ENCODE data around the gene RADIL.

DNA sequence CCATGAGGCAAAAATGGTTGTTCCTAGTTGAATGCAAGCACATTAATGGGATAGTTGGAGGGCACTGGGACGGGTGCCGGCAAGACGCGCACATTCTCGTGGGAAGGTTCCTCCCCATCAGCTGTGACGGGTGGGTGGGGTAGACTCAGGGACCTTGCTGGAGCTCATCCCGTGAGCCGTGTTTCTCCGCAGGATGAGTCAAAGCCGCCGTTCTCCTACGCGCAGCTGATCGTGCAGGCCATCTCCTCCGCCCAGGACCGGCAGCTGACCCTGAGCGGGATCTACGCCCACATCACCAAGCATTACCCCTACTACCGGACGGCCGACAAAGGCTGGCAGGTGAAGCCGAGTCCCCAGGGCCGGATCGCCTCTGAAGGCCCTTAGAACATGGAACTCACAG is 128.5 kb downstream of the RADIL start:
- TF ChIP-seq USF1 (CRISPR knock-in tag; IDR thresholded peaks at IDR 0.05) (no peak), FOS (IDR thresholded peaks at IDR 0.05; ENCODE audit: extremely low read depth, insufficient read length) (no peak), ETV6 (IDR thresholded peaks at IDR 0.05; ENCODE audit: borderline replicate concordance in 1 of 2, low read depth in 2 of 2, low read length in 1 of 2) (no peak), ETV6 (CRISPR knock-in tag; IDR thresholded peaks at IDR 0.05; ENCODE audit: borderline replicate concordance) (no peak), ZBTB7A (IDR thresholded peaks at IDR 0.05; ENCODE audit: borderline replicate concordance, control insufficient read depth, low read depth, low read length) (no peak)
- TF ChIP-seq, protein P1, sequence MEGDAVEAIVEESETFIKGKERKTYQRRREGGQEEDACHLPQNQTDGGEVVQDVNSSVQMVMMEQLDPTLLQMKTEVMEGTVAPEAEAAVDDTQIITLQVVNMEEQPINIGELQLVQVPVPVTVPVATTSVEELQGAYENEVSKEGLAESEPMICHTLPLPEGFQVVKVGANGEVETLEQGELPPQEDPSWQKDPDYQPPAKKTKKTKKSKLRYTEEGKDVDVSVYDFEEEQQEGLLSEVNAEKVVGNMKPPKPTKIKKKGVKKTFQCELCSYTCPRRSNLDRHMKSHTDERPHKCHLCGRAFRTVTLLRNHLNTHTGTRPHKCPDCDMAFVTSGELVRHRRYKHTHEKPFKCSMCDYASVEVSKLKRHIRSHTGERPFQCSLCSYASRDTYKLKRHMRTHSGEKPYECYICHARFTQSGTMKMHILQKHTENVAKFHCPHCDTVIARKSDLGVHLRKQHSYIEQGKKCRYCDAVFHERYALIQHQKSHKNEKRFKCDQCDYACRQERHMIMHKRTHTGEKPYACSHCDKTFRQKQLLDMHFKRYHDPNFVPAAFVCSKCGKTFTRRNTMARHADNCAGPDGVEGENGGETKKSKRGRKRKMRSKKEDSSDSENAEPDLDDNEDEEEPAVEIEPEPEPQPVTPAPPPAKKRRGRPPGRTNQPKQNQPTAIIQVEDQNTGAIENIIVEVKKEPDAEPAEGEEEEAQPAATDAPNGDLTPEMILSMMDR (IDR thresholded peaks at IDR 0.05 in 2 of 3, conservative IDR thresholded peaks at IDR 0.05 in 1 of 3; ENCODE audit: insufficient read depth in 2 of 3, low read depth in 1 of 3, low read length in 3 of 3), result no peak
- TF ChIP-seq, protein P2, sequence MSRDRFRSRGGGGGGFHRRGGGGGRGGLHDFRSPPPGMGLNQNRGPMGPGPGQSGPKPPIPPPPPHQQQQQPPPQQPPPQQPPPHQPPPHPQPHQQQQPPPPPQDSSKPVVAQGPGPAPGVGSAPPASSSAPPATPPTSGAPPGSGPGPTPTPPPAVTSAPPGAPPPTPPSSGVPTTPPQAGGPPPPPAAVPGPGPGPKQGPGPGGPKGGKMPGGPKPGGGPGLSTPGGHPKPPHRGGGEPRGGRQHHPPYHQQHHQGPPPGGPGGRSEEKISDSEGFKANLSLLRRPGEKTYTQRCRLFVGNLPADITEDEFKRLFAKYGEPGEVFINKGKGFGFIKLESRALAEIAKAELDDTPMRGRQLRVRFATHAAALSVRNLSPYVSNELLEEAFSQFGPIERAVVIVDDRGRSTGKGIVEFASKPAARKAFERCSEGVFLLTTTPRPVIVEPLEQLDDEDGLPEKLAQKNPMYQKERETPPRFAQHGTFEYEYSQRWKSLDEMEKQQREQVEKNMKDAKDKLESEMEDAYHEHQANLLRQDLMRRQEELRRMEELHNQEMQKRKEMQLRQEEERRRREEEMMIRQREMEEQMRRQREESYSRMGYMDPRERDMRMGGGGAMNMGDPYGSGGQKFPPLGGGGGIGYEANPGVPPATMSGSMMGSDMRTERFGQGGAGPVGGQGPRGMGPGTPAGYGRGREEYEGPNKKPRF (IDR thresholded peaks at IDR 0.05; ENCODE audit: low read depth, low read length), result no peak
